GM12878 (cell line): ENCODE measurements around the gene PPP1R36. TPM values are rescaled to one million over a fixed set of nuclear protein-coding genes. Genes with fewer than 3 reads are reported as not detected.
"Not testable (repeated sequence)": the region's sequence is repeated elsewhere in the genome, so short reads cannot be mapped to it uniquely, and the experiment has no call there.

Source experiments
- ATAC-seq: fragments of 200-7000 bp; cut with Tn5 transposase; 3 replicates; pipeline ENCODE4 v1.9.1; 2020; ENCODE audit warnings: mild to moderate bottlenecking, moderate library complexity
- BruUV-seq: library from RNA; stranded (reverse); fragments of 400-500 nt; replicated peaks from 2 replicates; lab custom pipeline; 2021; lab: Mats Ljungman, UMichigan
- CTCF ChIA-PET: fragments of 300-600 bp; sonication (Branson Sonifier 250); formaldehyde crosslinking; extraction: SDS; loops from one replicate; lab custom pipeline; 2021; ENCODE audit warnings: inconsistent platforms; lab: Yijun Ruan, JAX
- POLR2A ChIA-PET: fragments of 350-600 bp; formaldehyde crosslinking; extraction: SDS; loops from one replicate; lab custom pipeline; 2021; ENCODE audit warnings: inconsistent platforms; lab: Charles Lee
- RAD21 ChIA-PET: fragments of 300-600 bp; sonication (Branson Sonifier 250); formaldehyde crosslinking; loops from one replicate; lab custom pipeline; 2023; ENCODE audit warnings: antibody characterized with exemption; ENCODE audit not compliant: unreplicated experiment; lab: Charles Lee
- SMC1A ChIA-PET: fragments of 300-600 bp; sonication (Branson Sonifier 250); formaldehyde crosslinking; loops from one replicate; lab custom pipeline; 2023; ENCODE audit not compliant: unreplicated experiment, uncharacterized antibody; lab: Charles Lee
- DNase-seq: peaks from one replicate; pipeline ENCODE4 v3.0.0-alpha.2; 2011; ENCODE audit warnings: low read depth, low spot score
- FAIRE-seq: peaks from 3 replicates; lab custom pipeline; 2011; peaks lifted over from hg19 to GRCh38; lab: Jason Lieb, UNC
- H2AFZ ChIP-seq: 2 replicates; pipeline ENCODE4 v1.6.0; 2011; ENCODE audit warnings: low read depth, low read length, control low read depth; ENCODE audit not compliant: control insufficient read depth
- H3K27ac ChIP-seq: 2 replicates; pipeline ENCODE4 v1.5.1; 2011; ENCODE audit warnings: control low read depth; ENCODE audit not compliant: control insufficient read depth, insufficient read depth
- H3K27me3 ChIP-seq, 2 experiments: replicated peaks in 1 of 2; 2 replicates each; pipeline versions ENCODE4 v1.6.0 to v1.6.1; 2011; ENCODE audit warnings: low read length in 1 of 2; ENCODE audit not compliant: control insufficient read depth in 2 of 2, insufficient read depth in 2 of 2
- H3K36me3 ChIP-seq, 2 experiments: 2 replicates each; pipeline ENCODE4 v1.5.1; 2011; ENCODE audit warnings: low read length in 1 of 2; ENCODE audit not compliant: control insufficient read depth in 2 of 2, insufficient read depth in 2 of 2
- H3K4me1 ChIP-seq: 2 replicates; pipeline ENCODE4 v1.6.1; 2011; ENCODE audit warnings: mild to moderate bottlenecking, low read length, moderate library complexity, mixed read lengths; ENCODE audit not compliant: control insufficient read depth, insufficient read depth
- H3K4me2 ChIP-seq: 2 replicates; pipeline ENCODE4 v1.6.0; 2011; ENCODE audit warnings: control low read depth; ENCODE audit not compliant: control insufficient read depth, insufficient read depth
- H3K4me3 ChIP-seq: fragments of 200-600 bp; sonication (generic); 2 replicates; pipeline ENCODE4 v1.5.1; 2016
- H3K79me2 ChIP-seq: 2 replicates; pipeline ENCODE4 v1.6.0; 2011; ENCODE audit warnings: low read length; ENCODE audit not compliant: control insufficient read depth, insufficient read depth
- H3K9ac ChIP-seq: 2 replicates; pipeline ENCODE4 v1.8.0; 2011; ENCODE audit warnings: low read length, control low read depth, mixed read lengths; ENCODE audit not compliant: control insufficient read depth, insufficient read depth
- H3K9me3 ChIP-seq: replicated peaks from 3 replicates; pipeline ENCODE4 v1.5.1; 2011; ENCODE audit warnings: mild to moderate bottlenecking, low read length; ENCODE audit not compliant: control insufficient read depth, insufficient read depth
- H4K20me1 ChIP-seq: 2 replicates; pipeline ENCODE4 v1.6.0; 2011; ENCODE audit not compliant: control insufficient read depth, insufficient read depth
- NFIC ChIP-seq: IDR thresholded peaks from 2 replicates; pipeline ENCODE4 v1.6.1; 2012; ENCODE audit warnings: low read depth, mild to moderate bottlenecking, inconsistent platforms, low read length, moderate library complexity
- NFYB ChIP-seq: IDR thresholded peaks from 2 replicates; pipeline ENCODE4 v1.6.1; 2011; ENCODE audit warnings: low read depth, mild to moderate bottlenecking, low read length, improper control_type of control experiment, moderate library complexity; ENCODE audit not compliant: insufficient read depth
- NRF1 ChIP-seq: conservative IDR thresholded peaks from 2 replicates; pipeline ENCODE4 v1.6.1; 2011; ENCODE audit warnings: mild to moderate bottlenecking, low read depth, low read length, improper control_type of control experiment
- PAX5 ChIP-seq: IDR thresholded peaks from 2 replicates; pipeline ENCODE4 v1.6.1; 2011; ENCODE audit warnings: low read depth, low read length, borderline replicate concordance
- RAD51 ChIP-seq: fragments of 450-650 bp; IDR thresholded peaks from 2 replicates; pipeline ENCODE4 v1.6.1; 2016; ENCODE audit warnings: moderate library complexity, mild to moderate bottlenecking, inconsistent platforms
- WGBS: methylation state at CpG from one replicate; pipeline ENCODE4 v1.1.6; 2016; ENCODE audit warnings: low lambda C conversion rate; ENCODE audit not compliant: insufficient replicate concordance, insufficient coverage; ENCODE audit errors: missing lambda C conversion rate; 5-methylcytosine and 5-hydroxymethylcytosine counted together
- in situ Hi-C: fragments of 300-500 bp; cut with MboI; formaldehyde crosslinking; loops from 9 replicates; pipeline ENCODE4 v1.14.3; 2018; ENCODE audit warnings: mixed read lengths
- intact Hi-C: fragments of 100-400 bp; cut with micrococcal nuclease; formaldehyde crosslinking; loops from one replicate; pipeline ENCODE4 v1.14.2; 2022; ENCODE audit not compliant: unreplicated experiment
- polyA plus RNA-seq, 11 experiments: library from polyadenylated mRNA; depleted of rRNA in 4 of 11; unstranded in 6 of 11; stranded (reverse) in 5 of 11; fragments of >200 nt; fragmentation: Nextera tagmentation in 4 of 11; fragmentation: Illumina TruSeq in 1 of 11; extraction: Ambion mirVana in 4 of 11; extraction: Trizol in 1 of 11; gene quantifications; 1 replicate in 1 of 11; 2 replicates in 10 of 11; pipeline versions ENCODE4 v1.2.1 to v1.2.3, GENCODE V29; 2011 to 2016; ENCODE audit warnings: inconsistent platforms in 2 of 11, missing spikeins in 2 of 11, low read depth in 1 of 11
- total RNA-seq, 4 experiments: library from RNA; depleted of rRNA in 3 of 4; stranded (reverse); fragments of >200 nt in 3 of 4; fragmentation: Illumina TruSeq in 1 of 4; extraction: Trizol in 1 of 4; gene quantifications; 2 replicates each; pipeline versions ENCODE4 v1.2.1 to v1.2.3, GENCODE V29; 2013 to 2021
- TF ChIP-seq, protein P1 (sequence below): IDR thresholded peaks from 2 replicates; pipeline ENCODE4 v1.6.1; 2012; ENCODE audit warnings: low read length, inconsistent platforms

Gene PPP1R36
- total and polyA plus RNA-seq, 10 of the 15 experiments (the other 5 are each of a cell fraction or from before 2014, with no cell fraction given), result 0.12 to 0.13 TPM; not detected in 8

DNA sequence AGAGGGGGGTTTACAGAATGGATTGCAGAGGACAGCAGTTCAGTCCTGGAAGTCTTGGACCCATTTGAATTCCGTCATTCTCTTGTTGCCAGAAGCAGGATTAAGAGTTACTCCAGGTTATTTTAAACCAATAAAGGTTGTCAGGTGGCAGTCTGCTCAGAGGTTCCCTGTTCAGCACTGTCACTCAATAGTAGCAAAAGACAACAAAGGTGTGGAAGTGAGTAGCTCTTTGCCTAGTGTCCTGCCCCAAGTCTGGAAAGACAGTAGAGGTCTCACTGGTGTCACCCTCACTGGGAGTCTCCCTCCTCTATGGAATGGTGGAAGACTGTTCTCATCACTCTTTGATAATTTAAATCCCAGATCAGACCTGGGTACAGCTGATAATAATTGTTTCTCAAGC lies 81.0 kb downstream of the PPP1R36 start:
- intact Hi-C loops (loop anchor here (10.0 kb wide), 1 partner anchor 196 kb away; no protein-coding TSS in a partner anchor), in situ Hi-C loops (no loop called here)
- Histone ChIP-seq H3K4me2 (no peak overlapping the region), H3K9me3 (no peaks in the 10 kb centered on the region), H3K27ac (no peak overlapping the region), H3K36me3 (no peaks in the 10 kb centered on the region), H2AFZ (no peak overlapping the region), H3K4me3 (no peak overlapping the region), H3K4me1 (no peaks in the 10 kb centered on the region), H3K9ac (no peak overlapping the region), H3K27me3 (no peaks in the 10 kb centered on the region), H4K20me1 (no peaks in the 10 kb centered on the region), H3K79me2 (no peaks in the 10 kb centered on the region)
- 42% methylated on average over 1 of the region's 1 CpG for whole genome bisulfite sequencing
- ATAC-seq, result no peak
- SMC1A ChIA-PET, result no interaction called here
- RAD21 ChIA-PET, result interaction anchor here (1.3 to 1.7 kb wide), 2 partner anchors 19 to 201 kb away, joined by 3 to 4 read pairs; no protein-coding TSS in a partner anchor
- FAIRE-seq, result no peak
- no TSS peak for BruUV-seq
- TF ChIP-seq NFYB (no peak), NRF1 (no peak), NFIC (no peak), PAX5 (no peak), RAD51 (no peak)
- TF ChIP-seq, protein P1, sequence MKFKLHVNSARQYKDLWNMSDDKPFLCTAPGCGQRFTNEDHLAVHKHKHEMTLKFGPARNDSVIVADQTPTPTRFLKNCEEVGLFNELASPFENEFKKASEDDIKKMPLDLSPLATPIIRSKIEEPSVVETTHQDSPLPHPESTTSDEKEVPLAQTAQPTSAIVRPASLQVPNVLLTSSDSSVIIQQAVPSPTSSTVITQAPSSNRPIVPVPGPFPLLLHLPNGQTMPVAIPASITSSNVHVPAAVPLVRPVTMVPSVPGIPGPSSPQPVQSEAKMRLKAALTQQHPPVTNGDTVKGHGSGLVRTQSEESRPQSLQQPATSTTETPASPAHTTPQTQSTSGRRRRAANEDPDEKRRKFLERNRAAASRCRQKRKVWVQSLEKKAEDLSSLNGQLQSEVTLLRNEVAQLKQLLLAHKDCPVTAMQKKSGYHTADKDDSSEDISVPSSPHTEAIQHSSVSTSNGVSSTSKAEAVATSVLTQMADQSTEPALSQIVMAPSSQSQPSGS, result no peak
- no peak for DNase-seq
- POLR2A ChIA-PET, result interaction anchor here (0.6 kb wide), 1 partner anchor 201 kb away, joined by 3 read pairs; no protein-coding TSS in a partner anchor
- CTCF ChIA-PET, result interaction anchor here (1.6 kb wide), 1 partner anchor 12 kb away, joined by 5 read pairs; no protein-coding TSS in a partner anchor

DNA sequence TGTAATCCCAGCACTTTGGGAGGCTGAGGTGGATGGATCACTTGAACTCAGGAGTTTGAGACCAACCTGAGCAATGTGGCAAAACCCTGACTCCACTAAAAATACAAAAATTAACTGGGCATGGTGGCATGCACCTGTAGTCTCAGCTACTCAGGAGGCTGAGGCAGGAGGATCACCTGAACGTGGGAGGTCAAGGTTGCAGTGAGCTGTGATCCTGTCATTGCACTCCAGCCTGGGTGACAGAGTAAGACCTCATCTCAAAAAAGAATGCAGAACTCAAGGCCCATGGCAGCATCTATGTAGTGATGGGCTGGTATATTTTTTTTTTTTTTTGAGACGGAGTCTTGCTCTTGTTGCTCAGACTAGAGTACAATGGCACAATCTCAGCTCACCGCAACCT lies 81.5 kb downstream of the PPP1R36 start:
- H3K36me3 ChIP-seq, H2AFZ ChIP-seq, H3K9me3 ChIP-seq, H3K4me3 ChIP-seq, H3K9ac ChIP-seq, BruUV-seq, FAIRE-seq, H3K4me2 ChIP-seq, SMC1A ChIA-PET, H3K79me2 ChIP-seq, H4K20me1 ChIP-seq, DNase-seq, H3K4me1 ChIP-seq, in situ Hi-C loops, H3K27ac ChIP-seq, ATAC-seq, H3K27me3 ChIP-seq: not testable (repeated sequence)
- ChIA-PET CTCF (interaction anchor here (0.9 kb wide), 1 partner anchor 287 kb away, joined by 3 read pairs; no protein-coding TSS in a partner anchor), RAD21 (interaction anchor here (1.3 to 1.7 kb wide), 2 partner anchors 19 to 201 kb away, joined by 3 to 4 read pairs; no protein-coding TSS in a partner anchor), POLR2A (interaction anchor here (0.6 kb wide), 1 partner anchor 495 kb away, joined by 3 read pairs; no protein-coding TSS in a partner anchor)
- WGBS, result 67% methylated on average over 3 of the region's 3 CpGs
- intact Hi-C loops, result loop anchor here (10.0 kb wide), 1 partner anchor 196 kb away; no protein-coding TSS in a partner anchor
